AG09309 (cell line): Measurements from ENCODE around the gene CDH4.

ENCODE experiments used
- DNase-seq: peaks from one replicate; pipeline ENCODE4 v3.0.0-alpha.2; 2010; ENCODE audit warnings: low read depth
- H3K4me3 ChIP-seq: 2 replicates; pipeline ENCODE4 v1.5.1; 2011; ENCODE audit warnings: mild to moderate bottlenecking, low read depth, low read length, moderate library complexity; ENCODE audit not compliant: control insufficient read depth
- CTCF ChIP-seq: IDR thresholded peaks from 2 replicates; pipeline ENCODE4 v1.5.1; 2011; ENCODE audit warnings: mild to moderate bottlenecking, low read depth, low read length, inconsistent platforms; ENCODE audit not compliant: insufficient read depth, control insufficient read depth; ENCODE audit errors: missing control alignments

The CDH4 gene

GRCh38 chr20:61297986-61298385, 45.9 kb downstream of the CDH4 start:
- no peak for TF ChIP-seq CTCF
- DNase-seq = peak; percentile 45
- H3K4me3 ChIP-seq = no peak overlapping the region

GRCh38 chr20:61298661-61299060, 46.6 kb downstream of the CDH4 start:
- no peak for TF ChIP-seq CTCF

GRCh38 chr20:61299104-61299503, 47.0 kb downstream of the CDH4 start:
- no peak for TF ChIP-seq CTCF
- no peak for DNase-seq
- no peak overlapping the region for H3K4me3 ChIP-seq

More at GRCh38 chr20:61298661-61299060, 46.6 kb downstream of the CDH4 start:
- H3K4me3 ChIP-seq = no peak overlapping the region
- DNase-seq = no peak

- DNase-seq = peak; percentile 5
These were observed 47.6 kb downstream of the CDH4 start for GRCh38 chr20:61299618-61300017.

GRCh38 chr20:61300293-61300692, 48.2 kb downstream of the CDH4 start:
- TF ChIP-seq CTCF = no peak
- DNase-seq = no peak
- no peak overlapping the region for H3K4me3 ChIP-seq

More at GRCh38 chr20:61299618-61300017, 47.6 kb downstream of the CDH4 start:
- no peak for TF ChIP-seq CTCF
- H3K4me3 ChIP-seq = no peak overlapping the region

- TF ChIP-seq CTCF = no peak
These were observed 48.6 kb downstream of the CDH4 start for GRCh38 chr20:61300709-61301108.

More at GRCh38 chr20:61300709-61301108, 48.6 kb downstream of the CDH4 start:
- H3K4me3 ChIP-seq = no peak overlapping the region
- no peak for DNase-seq
